Left renal pelvis (tissue), 4 donors: ENCODE measurements around the gene MYCBP. TPM values are rescaled to one million over a fixed set of nuclear protein-coding genes. Genes with fewer than 3 reads are reported as not detected.
"Not testable (repeated sequence)": the region's sequence is repeated elsewhere in the genome, so short reads cannot be mapped to it uniquely, and the experiment has no call there.

Experiments
- DNase-seq, 4 donors: peaks; one replicate each; pipeline ENCODE4 v3.0.0-alpha.2; 2013; ENCODE audit warnings: low read depth in 4 of 4, low spot score in 3 of 4
- polyA plus RNA-seq, 4 donors: library from polyadenylated mRNA; unstranded; fragments of 120-200 nt; gene quantifications; one replicate each; pipeline ENCODE4 v1.2.1, GENCODE V29; 2013; ENCODE audit not compliant: insufficient read length in 4 of 4

Gene MYCBP
- 10 to 100 TPM; 17.0 to 34.9 (median 32.0) TPM for polyA plus RNA-seq

GRCh38 chr1:38873027-38873969, at the start of gene MYCBP:
MYCBP (minus strand) TSS chr1:38873348; CDS start chr1:38873305, 43 bp downstream.
- DNase-seq, result peak; percentile 85 to 92 (median 90)

GRCh38 chr1:38919130-38919529, 46.0 kb upstream of the MYCBP start:
- DNase-seq, result peak in 1 of 4 donors; percentile 20

GRCh38 chr1:38918568-38918967, 45.4 kb upstream of the MYCBP start:
- no peak for DNase-seq

- no peak for DNase-seq
These were observed 44.6 kb upstream of the MYCBP start for GRCh38 chr1:38917772-38918171.

GRCh38 chr1:38917337-38917736, 44.2 kb upstream of the MYCBP start:
- DNase-seq, result no peak

- DNase-seq, result no peak
These were observed 42.3 kb upstream of the MYCBP start for GRCh38 chr1:38915352-38915948.

- not testable (repeated sequence) for DNase-seq
These were observed 41.8 kb upstream of the MYCBP start for GRCh38 chr1:38914908-38915307.

- DNase-seq, result no peak
These were observed 35.7 kb upstream of the MYCBP start for GRCh38 chr1:38908821-38909220.

GRCh38 chr1:38905985-38906384, 32.8 kb upstream of the MYCBP start:
- DNase-seq, result no peak

GRCh38 chr1:38899560-38899959, 26.4 kb upstream of the MYCBP start:
- DNase-seq, result no peak

- DNase-seq, result no peak
These were observed 25.6 kb upstream of the MYCBP start for GRCh38 chr1:38898653-38899230.

GRCh38 chr1:38896169-38896568, 23.0 kb upstream of the MYCBP start:
- no peak for DNase-seq

GRCh38 chr1:38892976-38893375, 19.8 kb upstream of the MYCBP start:
- DNase-seq, result no peak

- no peak for DNase-seq
These were observed 18.6 kb upstream of the MYCBP start for GRCh38 chr1:38891753-38892152.

GRCh38 chr1:38889589-38889988, 16.4 kb upstream of the MYCBP start:
- no peak for DNase-seq

GRCh38 chr1:38888423-38889333, 15.5 kb upstream of the MYCBP start:
- no peak for DNase-seq

GRCh38 chr1:38885092-38885491, 11.9 kb upstream of the MYCBP start:
- no peak for DNase-seq

GRCh38 chr1:38881487-38881886, 8.3 kb upstream of the MYCBP start, which contains the start of gene GJA9:
GJA9 (minus strand) TSS chr1:38881587; CDS start chr1:38876098, 5,489 bp downstream.
- no peak for DNase-seq

- DNase-seq, result no peak
These were observed 2.7 kb upstream of the MYCBP start for GRCh38 chr1:38875811-38876210.

GRCh38 chr1:38872401-38873026, 634 bp downstream of the MYCBP start:
- DNase-seq, result no peak
